Activated naive CD8-positive, alpha-beta T cell treated with anti-CD3 and anti-CD28 coated beads, Interleukin-2, amount 50 U/mL, for 16 hours (primary cell): ENCODE data around the gene CFAP141.
A peak's percentile ranks its signal among the peaks of the same experiment; 100 is the strongest.
"Not testable (repeated sequence)": the region's sequence is repeated elsewhere in the genome, so short reads cannot be mapped to it uniquely, and the experiment has no call there.

Experiments
- DNase-seq: peaks from one replicate; pipeline ENCODE4 v3.0.0-alpha.2; 2020; ENCODE audit warnings: low read depth, low spot score

The CFAP141 gene

GRCh38 chr1:154208677-154209388 is 2.7 kb upstream of the CFAP141 start:
- DNase-seq = no peak

- DNase-seq = no peak
Observed at GRCh38 chr1:154207262-154207661, 1.1 kb upstream of the CFAP141 start.

GRCh38 chr1:154205778-154206177 is 355 bp downstream of the CFAP141 start:
- DNase-seq = not testable (repeated sequence)

- DNase-seq = no peak
Observed at GRCh38 chr1:154199563-154199879, 6.6 kb downstream of the CFAP141 start.

GRCh38 chr1:154198756-154199562 is 7.2 kb downstream of the CFAP141 start:
- no peak for DNase-seq

DNA sequence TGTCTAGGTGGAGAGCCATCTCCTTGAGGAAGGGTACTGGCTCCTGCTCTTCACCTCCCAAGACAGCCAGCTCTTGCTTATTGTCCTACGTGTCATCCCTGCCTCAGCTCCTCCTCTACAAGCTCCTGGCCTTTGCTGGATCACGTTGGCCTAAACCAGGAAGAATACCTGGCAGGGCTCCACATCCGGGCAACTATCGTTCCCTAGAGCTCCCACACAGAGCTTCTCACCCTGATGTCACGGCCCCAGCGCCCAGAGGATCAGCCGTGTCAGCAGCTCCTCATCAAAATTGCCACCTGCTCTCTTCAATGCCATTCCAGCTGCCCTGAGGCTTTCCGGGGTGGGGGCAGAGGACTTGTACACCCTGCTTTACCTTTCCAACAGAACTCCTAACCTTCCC is 12.3 kb downstream of the CFAP141 start:
- no peak for DNase-seq

- no peak for DNase-seq
Observed at GRCh38 chr1:154192476-154192875, 13.7 kb downstream of the CFAP141 start.

DNA sequence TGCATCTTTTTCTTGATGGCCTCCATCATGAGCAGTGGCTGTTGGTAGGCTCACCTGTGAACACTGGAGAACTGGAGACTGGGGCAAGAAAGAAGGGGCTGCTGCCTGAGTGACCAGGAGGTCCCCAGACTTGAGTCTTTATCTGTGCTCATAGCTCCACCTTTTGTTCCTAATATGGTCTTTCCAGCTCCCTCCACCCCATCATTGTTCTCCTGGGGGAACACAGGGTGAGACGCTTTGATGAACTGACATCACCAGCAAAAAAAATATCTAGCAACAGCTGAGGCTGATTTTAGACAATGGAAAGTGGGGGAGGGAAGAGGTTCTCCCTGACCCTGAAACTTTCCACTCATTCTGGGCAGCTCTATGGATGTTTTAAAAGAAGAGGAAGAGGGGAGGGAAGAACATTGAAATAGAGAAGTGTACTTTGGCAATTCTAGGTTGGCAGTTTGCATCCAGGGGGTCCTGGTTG is 14.1 kb downstream of the CFAP141 start, which contains the start of gene TPM3:
TPM3 (minus strand) TSS at position 111 of the 472 bp plus-strand sequence; CDS start at position 29, 82 bp downstream.
- DNase-seq = no peak

GRCh38 chr1:154190550-154190949 is 15.6 kb downstream of the CFAP141 start:
- DNase-seq = no peak

DNA sequence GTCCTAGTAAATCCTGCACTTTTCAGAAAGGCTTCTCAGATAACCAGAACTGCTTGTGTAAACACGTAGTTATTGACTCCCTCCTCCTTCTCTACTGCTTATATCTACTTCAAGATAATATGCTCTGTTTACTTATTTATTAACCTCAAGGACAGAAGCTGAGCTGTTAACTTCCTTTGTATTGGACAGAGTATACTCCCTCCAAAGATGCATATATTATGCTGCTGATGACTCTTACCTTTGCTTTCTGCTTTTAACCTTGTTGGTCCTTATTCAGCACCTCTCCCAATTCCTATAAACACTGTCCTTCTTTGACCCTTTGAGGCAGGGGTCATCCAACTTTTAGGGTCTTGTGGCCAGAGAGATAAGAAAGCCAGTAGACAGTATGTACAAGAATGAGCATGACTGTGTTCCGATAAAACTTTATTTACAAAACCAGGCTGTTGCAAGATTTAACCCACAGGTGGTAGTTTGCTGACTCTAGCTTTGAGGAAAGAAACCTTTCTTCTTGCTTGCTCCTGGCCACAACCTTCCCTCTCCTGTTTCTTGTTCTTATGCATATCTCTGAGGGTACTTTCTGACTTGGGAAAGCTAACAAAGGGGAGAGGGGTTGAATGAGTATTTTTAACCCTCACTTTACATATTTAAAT is 19.2 kb downstream of the CFAP141 start:
- no peak for DNase-seq

- peak; percentile 42 for DNase-seq
Observed at GRCh38 chr1:154186177-154186576, 20.0 kb downstream of the CFAP141 start.

DNA sequence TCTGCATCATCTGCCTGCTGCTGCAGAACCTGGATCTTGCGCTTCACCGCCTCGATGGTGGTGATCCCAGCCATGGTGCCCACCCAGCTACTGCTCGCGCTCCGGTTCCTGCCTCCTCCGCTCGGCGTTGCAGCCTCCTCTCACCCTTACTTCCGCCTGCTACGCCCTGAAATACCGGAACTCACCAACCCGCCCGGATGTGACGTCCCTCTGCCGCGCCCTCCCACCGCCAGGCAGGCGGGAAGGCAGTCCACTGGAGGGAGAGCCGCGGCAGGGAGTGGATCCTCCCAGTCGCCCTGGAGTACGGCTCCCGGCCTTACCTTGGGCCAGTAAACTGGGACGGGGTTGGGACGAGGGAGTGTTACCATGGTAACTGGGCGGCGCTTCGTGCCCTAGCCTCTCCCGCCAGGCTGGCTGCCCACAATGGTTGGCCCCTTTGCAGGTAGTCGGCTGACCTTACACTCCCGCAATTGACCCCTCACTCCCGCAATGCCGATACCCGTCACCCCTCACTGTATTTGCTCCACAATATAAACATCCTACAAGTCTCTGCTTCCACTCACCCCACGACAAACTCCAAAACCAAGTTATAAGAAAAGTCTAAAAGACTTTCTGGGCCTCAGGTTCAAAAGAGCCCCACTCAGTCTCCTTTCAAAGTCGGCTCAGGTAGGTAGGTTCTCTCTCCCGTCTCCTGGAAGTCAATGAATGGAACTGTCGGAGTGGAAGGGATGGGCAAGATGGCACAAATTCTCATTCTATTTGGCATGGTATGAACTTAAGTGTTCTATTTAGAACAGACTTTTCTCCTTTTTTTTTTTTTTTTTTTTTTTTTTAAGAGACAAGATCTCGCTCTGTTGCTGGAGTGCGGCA is 22.9 kb downstream of the CFAP141 start:
- DNase-seq = peak; percentile 89

GRCh38 chr1:154182344-154183045 is 23.6 kb downstream of the CFAP141 start:
- peak; percentile 31 for DNase-seq

GRCh38 chr1:154181944-154182343 is 24.2 kb downstream of the CFAP141 start:
- DNase-seq = no peak

GRCh38 chr1:154179946-154180687 is 26.0 kb downstream of the CFAP141 start:
- no peak for DNase-seq

DNA sequence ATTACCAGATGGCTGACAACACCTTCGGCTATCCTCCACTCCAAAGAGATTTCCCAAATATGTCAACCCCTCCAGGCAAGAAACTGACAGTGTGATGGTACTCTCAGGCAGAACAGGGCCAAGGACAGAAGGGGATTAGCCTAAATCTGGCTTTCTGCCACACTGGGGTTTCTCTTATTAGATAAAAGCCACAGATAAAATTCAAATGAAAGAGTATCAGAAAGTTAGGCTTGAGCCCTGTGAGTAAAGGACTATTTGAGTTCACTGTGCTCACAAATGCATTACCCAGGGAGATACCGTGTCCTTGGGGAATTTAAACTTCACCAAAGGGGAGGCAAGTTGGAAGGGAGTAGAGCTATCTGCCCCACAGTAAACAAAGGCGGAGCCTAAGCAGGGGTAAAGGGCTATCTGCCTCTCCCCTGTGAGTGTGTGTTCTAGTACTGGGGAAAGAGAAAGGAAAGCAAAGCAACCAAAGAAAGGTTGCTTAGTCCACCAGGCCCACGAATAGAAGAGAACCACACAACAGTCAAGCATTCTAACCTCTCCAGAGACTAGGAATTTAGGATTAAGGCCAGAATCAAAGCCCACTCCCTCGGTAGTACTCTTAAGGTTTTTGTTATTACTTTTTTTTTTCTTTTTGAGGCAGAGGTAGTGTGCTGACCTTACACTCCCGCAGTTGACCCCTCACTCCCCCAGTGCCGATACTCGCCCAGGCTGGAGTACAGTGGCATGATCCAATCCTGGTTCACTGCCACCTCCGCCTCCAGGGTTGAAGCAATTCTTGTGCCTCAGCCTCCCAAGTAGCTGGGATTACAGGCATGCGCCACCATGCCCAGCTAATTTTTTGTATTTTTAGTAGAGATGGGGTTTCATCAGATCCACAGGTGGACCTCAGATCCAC is 27.0 kb downstream of the CFAP141 start:
- no peak for DNase-seq

DNA sequence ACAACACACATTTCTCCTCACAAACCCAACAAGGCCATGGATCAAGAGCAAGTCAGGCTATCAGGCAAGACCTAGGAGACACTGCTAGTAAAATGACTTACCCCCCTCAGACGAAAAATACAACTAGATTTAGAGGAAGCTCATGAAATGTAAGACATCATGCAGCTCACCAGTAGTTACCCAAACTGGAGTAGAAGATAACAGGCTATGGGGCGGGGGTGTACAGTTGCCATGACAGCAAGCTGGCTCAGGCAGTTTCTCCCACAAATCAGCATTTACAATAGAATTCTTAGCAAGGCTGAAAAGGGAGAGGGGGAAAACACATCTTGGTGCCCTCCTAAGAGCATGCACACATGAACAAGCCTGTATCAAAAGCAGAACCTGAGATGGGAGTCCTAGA is 28.1 kb downstream of the CFAP141 start:
- DNase-seq = no peak

GRCh38 chr1:154176337-154176736 is 29.8 kb downstream of the CFAP141 start:
- DNase-seq = no peak

DNA sequence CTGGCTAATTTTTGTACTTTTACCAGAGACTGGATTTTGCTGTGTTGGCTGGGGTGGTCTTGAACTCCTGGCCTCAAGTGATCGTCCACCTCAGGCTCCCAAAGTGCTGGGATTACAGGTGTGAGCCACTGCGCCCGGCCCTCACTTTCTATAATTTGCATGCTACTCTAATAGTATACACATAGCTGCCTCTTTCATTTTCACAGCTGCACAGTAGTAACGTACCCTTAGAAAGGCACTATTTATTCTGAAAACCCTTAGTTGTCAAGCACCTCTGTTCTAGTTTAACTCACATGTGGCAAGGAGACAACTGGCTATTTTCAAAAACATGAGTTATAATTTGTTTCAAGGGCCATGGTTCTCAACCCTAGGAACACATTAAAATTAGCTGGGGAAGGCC is 31.5 kb downstream of the CFAP141 start:
- DNase-seq = no peak
